ENCODE data around the gene CEP83.

DNA sequence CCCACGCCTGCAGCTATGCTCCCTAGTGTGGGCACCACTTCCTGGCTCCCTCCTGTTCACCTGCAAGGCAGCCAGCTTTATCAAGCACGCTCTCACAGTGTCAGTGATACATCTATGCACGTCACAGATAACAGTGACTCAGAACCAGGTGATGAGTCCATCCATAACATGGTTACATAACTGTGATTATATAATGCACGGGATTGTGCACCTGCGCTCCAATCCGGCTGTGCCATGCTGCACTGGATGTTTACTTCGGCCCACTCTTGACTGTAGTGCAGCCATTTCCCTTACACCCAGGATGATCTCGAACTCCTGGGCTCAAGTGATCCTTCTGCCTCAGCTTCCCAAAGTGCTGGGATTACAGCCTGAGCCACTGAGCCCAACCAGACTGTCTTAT lies 38.4 kb upstream of the CEP83 start:
- TF ChIP-seq, protein P1, sequence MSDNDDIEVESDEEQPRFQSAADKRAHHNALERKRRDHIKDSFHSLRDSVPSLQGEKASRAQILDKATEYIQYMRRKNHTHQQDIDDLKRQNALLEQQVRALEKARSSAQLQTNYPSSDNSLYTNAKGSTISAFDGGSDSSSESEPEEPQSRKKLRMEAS (CRISPR knock-in tag; IDR thresholded peaks at IDR 0.05), result no peak
- TF ChIP-seq GATA2 (CRISPR knock-in tag; IDR thresholded peaks at IDR 0.05), result no peak

Data from K562 (cell line).